HG03378 (cell line): Measurements from ENCODE around the gene WHAMM.

Experiments
- ATAC-seq: cut with Tn5 transposase; IDR thresholded peaks from one replicate; pipeline ENCODE4 v1.9.1; 2021; ENCODE audit warnings: mild to moderate bottlenecking, moderate library complexity; ENCODE audit not compliant: unreplicated experiment

The WHAMM gene

GRCh38 chr15:82833362-82833682 lies 23.9 kb downstream of the WHAMM start:
- ATAC-seq = no peak

- ATAC-seq = no peak
Measured at GRCh38 chr15:82835391-82835917, 26.0 kb downstream of the WHAMM start.

GRCh38 chr15:82838096-82838735 lies 28.8 kb downstream of the WHAMM start:
- ATAC-seq = no peak

GRCh38 chr15:82839136-82839535 lies 29.7 kb downstream of the WHAMM start:
- no peak for ATAC-seq

GRCh38 chr15:82840166-82840565 lies 30.7 kb downstream of the WHAMM start:
- ATAC-seq = no peak

- no peak for ATAC-seq
Measured at GRCh38 chr15:82843566-82843965, 34.1 kb downstream of the WHAMM start.

- no peak for ATAC-seq
Measured at GRCh38 chr15:82845686-82846085, 36.3 kb downstream of the WHAMM start.

GRCh38 chr15:82846621-82847020 lies 37.2 kb downstream of the WHAMM start:
- ATAC-seq = no peak

GRCh38 chr15:82847703-82848102 lies 38.3 kb downstream of the WHAMM start:
- ATAC-seq = no peak

GRCh38 chr15:82848241-82848993 lies 39.0 kb downstream of the WHAMM start:
- ATAC-seq = no peak

GRCh38 chr15:82849556-82850512 lies 40.4 kb downstream of the WHAMM start:
- ATAC-seq = no peak

- ATAC-seq = no peak
Measured at GRCh38 chr15:82850731-82851130, 41.3 kb downstream of the WHAMM start.

GRCh38 chr15:82851306-82851850 lies 42.0 kb downstream of the WHAMM start:
- ATAC-seq = no peak

- no peak for ATAC-seq
Measured at GRCh38 chr15:82851981-82852511, 42.6 kb downstream of the WHAMM start.

GRCh38 chr15:82852941-82853561 lies 43.6 kb downstream of the WHAMM start:
- ATAC-seq = no peak

GRCh38 chr15:82854554-82854953 lies 45.1 kb downstream of the WHAMM start:
- ATAC-seq = no peak

- ATAC-seq = no peak
Measured at GRCh38 chr15:82855286-82856100, 46.1 kb downstream of the WHAMM start.

- ATAC-seq = no peak
Measured at GRCh38 chr15:82856397-82857170, 47.2 kb downstream of the WHAMM start.

GRCh38 chr15:82858932-82859331 lies 49.5 kb downstream of the WHAMM start:
- ATAC-seq = no peak
